HT-29 (cell line): ENCODE results near the gene FAM3A. TPM values are rescaled to one million over a fixed set of nuclear protein-coding genes. Genes with fewer than 3 reads are reported as not detected.
"Not testable (repeated sequence)": the region's sequence is repeated elsewhere in the genome, so short reads cannot be mapped to it uniquely, and the experiment has no call there.

Experiments
- DNase-seq: peaks from one replicate; pipeline ENCODE4 v3.0.0-alpha.2; 2015; ENCODE audit warnings: low spot score
- total RNA-seq: library from RNA; depleted of rRNA; stranded (reverse); fragments of >200 nt; shearing (Covaris generic); gene quantifications from 2 replicates; pipeline ENCODE4 v1.2.3, GENCODE V29; 2014; rRNA removed

FAM3A gene
- 73.0 and 89.0 TPM in 2 replicates for total RNA-seq

- peak; percentile 96 for DNase-seq
Observed at GRCh38 chrX:154515966-154516655, at the start of gene FAM3A. TSS of gene FAM3A (minus strand) at chrX:154516232. CDS start at chrX:154515772, 460 bp downstream.

GRCh38 chrX:154562295-154562694, 46.3 kb upstream of the FAM3A start:
- not testable (repeated sequence) for DNase-seq

- not testable (repeated sequence) for DNase-seq
Observed at GRCh38 chrX:154560326-154560725, 44.3 kb upstream of the FAM3A start.

- not testable (repeated sequence) for DNase-seq
Observed at GRCh38 chrX:154558896-154559295, 42.9 kb upstream of the FAM3A start.

- DNase-seq: not testable (repeated sequence)
Observed at GRCh38 chrX:154558060-154558690, 42.1 kb upstream of the FAM3A start.

GRCh38 chrX:154552112-154552806, 36.2 kb upstream of the FAM3A start:
- DNase-seq: not testable (repeated sequence)

GRCh38 chrX:154549766-154550165, 33.7 kb upstream of the FAM3A start:
- no peak for DNase-seq

GRCh38 chrX:154548028-154548316, 31.9 kb upstream of the FAM3A start:
- no peak for DNase-seq

- peak; percentile 95 for DNase-seq
Observed at GRCh38 chrX:154547245-154548027, 31.4 kb upstream of the FAM3A start, which contains the start of gene IKBKG. TSS of gene IKBKG (plus strand) at chrX:154547620. CDS start at chrX:154552003, 4,383 bp downstream.

GRCh38 chrX:154546354-154547244, 30.6 kb upstream of the FAM3A start, which contains the start of gene G6PD:
TSS of gene G6PD (minus strand) at chrX:154546846. CDS start at chrX:154546155, 691 bp downstream.
- peak; percentile 84 for DNase-seq

- no peak for DNase-seq
Observed at GRCh38 chrX:154545673-154546274, 29.7 kb upstream of the FAM3A start.

- DNase-seq: no peak
Observed at GRCh38 chrX:154542723-154543424, 26.8 kb upstream of the FAM3A start.

- DNase-seq: peak; percentile 79
Observed at GRCh38 chrX:154541896-154542722, 26.1 kb upstream of the FAM3A start.

- DNase-seq: no peak
Observed at GRCh38 chrX:154541589-154541895, 25.5 kb upstream of the FAM3A start.

GRCh38 chrX:154540897-154541535, 25.0 kb upstream of the FAM3A start:
- peak; percentile 94 for DNase-seq

- DNase-seq: not testable (repeated sequence)
Observed at GRCh38 chrX:154540365-154540764, 24.3 kb upstream of the FAM3A start.

GRCh38 chrX:154539077-154539476, 23.0 kb upstream of the FAM3A start:
- no peak for DNase-seq

- DNase-seq: no peak
Observed at GRCh38 chrX:154535892-154536291, 19.9 kb upstream of the FAM3A start.
